ENCODE data around the gene HOXC13.

The HOXC13 gene

GRCh38 chr12:53982648-53983567, 44.3 kb downstream of the HOXC13 start:
- DNase-seq (ENCODE audit: low read depth) = no peak

- DNase-seq (ENCODE audit: low read depth) = no peak
These were observed 44.9 kb downstream of the HOXC13 start for GRCh38 chr12:53983568-53983949.

GRCh38 chr12:53983950-53984572, 45.4 kb downstream of the HOXC13 start:
- no peak for DNase-seq (ENCODE audit: low read depth)

- DNase-seq (ENCODE audit: low read depth) = peak; percentile 56
These were observed 46.5 kb downstream of the HOXC13 start, which contains the start of gene HOXC10 for GRCh38 chr12:53984901-53985691. Gene HOXC10 (plus strand): TSS chr12:53985146. CDS start chr12:53985260, 114 bp downstream.

- no peak for DNase-seq (ENCODE audit: low read depth)
These were observed 47.0 kb downstream of the HOXC13 start for GRCh38 chr12:53985692-53985993.

- DNase-seq (ENCODE audit: low read depth) = no peak
These were observed 47.5 kb downstream of the HOXC13 start for GRCh38 chr12:53985994-53986685.

- DNase-seq (ENCODE audit: low read depth) = no peak
These were observed 48.3 kb downstream of the HOXC13 start for GRCh38 chr12:53986686-53987483.

- no peak for DNase-seq (ENCODE audit: low read depth)
These were observed 49.2 kb downstream of the HOXC13 start for GRCh38 chr12:53987787-53988230.

- DNase-seq (ENCODE audit: low read depth) = no peak
These were observed 50.1 kb downstream of the HOXC13 start for GRCh38 chr12:53988541-53989226.

GRCh38 chr12:53989227-53990113, 50.8 kb downstream of the HOXC13 start:
- peak; percentile 61 for DNase-seq (ENCODE audit: low read depth)

- DNase-seq (ENCODE audit: low read depth) = no peak
These were observed 51.9 kb downstream of the HOXC13 start for GRCh38 chr12:53990311-53991076.

GRCh38 chr12:53991077-53991460, 52.4 kb downstream of the HOXC13 start:
- no peak for DNase-seq (ENCODE audit: low read depth)

GRCh38 chr12:53992377-53992889, 53.8 kb downstream of the HOXC13 start:
- DNase-seq (ENCODE audit: low read depth) = no peak

- no peak for DNase-seq (ENCODE audit: low read depth)
These were observed 54.8 kb downstream of the HOXC13 start for GRCh38 chr12:53993162-53994008.

- no peak for DNase-seq (ENCODE audit: low read depth)
These were observed 55.3 kb downstream of the HOXC13 start for GRCh38 chr12:53994009-53994263.

- no peak for DNase-seq (ENCODE audit: low read depth)
These were observed 55.8 kb downstream of the HOXC13 start for GRCh38 chr12:53994264-53995001.

GRCh38 chr12:53995002-53995377, 56.4 kb downstream of the HOXC13 start:
- no peak for DNase-seq (ENCODE audit: low read depth)

All from iris pigment epithelial cell (primary cell).